GM13976 (cell line): ENCODE data around the gene CCDC8.

Experiments used
- DNase-seq: peaks from one replicate; pipeline ENCODE4 v3.0.0; 2012; ENCODE audit warnings: low spot score
- CTCF ChIP-seq: IDR thresholded peaks from 2 replicates; pipeline ENCODE4 v1.5.1; 2012; ENCODE audit warnings: borderline replicate concordance, mild to moderate bottlenecking; ENCODE audit not compliant: insufficient read depth; ENCODE audit errors: extremely low read depth, missing control alignments, control extremely low read depth
- in situ Hi-C: fragments of 300-500 bp; cut with MboI; formaldehyde crosslinking; loops from one replicate; pipeline ENCODE4 v1.12.0; 2022; ENCODE audit warnings: low sequenced_read_pairs, mixed read lengths, inconsistent platforms; ENCODE audit not compliant: unreplicated experiment

CCDC8 gene

GRCh38 chr19:46386996-46387712 is 26.2 kb downstream of the CCDC8 start:
- in situ Hi-C loops: no loop called here

GRCh38 chr19:46386151-46386550 is 27.2 kb downstream of the CCDC8 start:
- DNase-seq: no peak
- in situ Hi-C loops: no loop called here

More at GRCh38 chr19:46386996-46387712, 26.2 kb downstream of the CCDC8 start:
- no peak for TF ChIP-seq CTCF
- DNase-seq: no peak

GRCh38 chr19:46385636-46386035 is 27.7 kb downstream of the CCDC8 start:
- in situ Hi-C loops: no loop called here
- TF ChIP-seq CTCF: no peak
- no peak for DNase-seq

More at GRCh38 chr19:46386151-46386550, 27.2 kb downstream of the CCDC8 start:
- no peak for TF ChIP-seq CTCF

GRCh38 chr19:46384396-46384795 is 29.0 kb downstream of the CCDC8 start:
- no peak for DNase-seq
- TF ChIP-seq CTCF: no peak
- in situ Hi-C loops: no loop called here

- TF ChIP-seq CTCF: no peak
- DNase-seq: no peak
- in situ Hi-C loops: no loop called here
Observed at GRCh38 chr19:46383846-46384245, 29.5 kb downstream of the CCDC8 start.

- no peak for TF ChIP-seq CTCF
Observed at GRCh38 chr19:46383171-46383815, 30.1 kb downstream of the CCDC8 start.

More at GRCh38 chr19:46383171-46383815, 30.1 kb downstream of the CCDC8 start:
- DNase-seq: no peak
- in situ Hi-C loops: no loop called here
